KOPT-K1 (cell line): ENCODE measurements around the gene SLC9A9.

Experiments used
- H3K27ac ChIP-seq: fragments of 200-600 bp; sonication (generic); 2 replicates; pipeline ENCODE4 v1.5.1; 2016; ENCODE audit warnings: antibody characterized with exemption, mild to moderate bottlenecking, low read depth, low read length; ENCODE audit not compliant: poor library complexity, severe bottlenecking
- H3K36me3 ChIP-seq: fragments of 200-600 bp; sonication (generic); 2 replicates; pipeline ENCODE4 v1.5.1; 2017; ENCODE audit warnings: antibody characterized with exemption, mild to moderate bottlenecking, low read length, moderate library complexity; ENCODE audit not compliant: insufficient read depth
- H3K9me3 ChIP-seq: fragments of 200-600 bp; sonication (generic); 2 replicates; pipeline ENCODE4 v1.5.1; 2017; ENCODE audit warnings: antibody characterized with exemption, low read length, mild to moderate bottlenecking; ENCODE audit not compliant: insufficient read depth, poor library complexity, severe bottlenecking

SLC9A9 gene

GRCh38 chr3:143552851-143553250 lies 295.4 kb downstream of the SLC9A9 start:
- Histone ChIP-seq H3K9me3 (peaks cover 17% of the 10 kb centered on the region), H3K36me3 (no peaks in the 10 kb centered on the region), H3K27ac (no peak overlapping the region)

- H3K9me3 ChIP-seq: peaks cover 8% of the 10 kb centered on the region
- H3K27ac ChIP-seq: no peak overlapping the region
- no peaks in the 10 kb centered on the region for H3K36me3 ChIP-seq
Measured at GRCh38 chr3:143551761-143552160, 296.5 kb downstream of the SLC9A9 start.

DNA sequence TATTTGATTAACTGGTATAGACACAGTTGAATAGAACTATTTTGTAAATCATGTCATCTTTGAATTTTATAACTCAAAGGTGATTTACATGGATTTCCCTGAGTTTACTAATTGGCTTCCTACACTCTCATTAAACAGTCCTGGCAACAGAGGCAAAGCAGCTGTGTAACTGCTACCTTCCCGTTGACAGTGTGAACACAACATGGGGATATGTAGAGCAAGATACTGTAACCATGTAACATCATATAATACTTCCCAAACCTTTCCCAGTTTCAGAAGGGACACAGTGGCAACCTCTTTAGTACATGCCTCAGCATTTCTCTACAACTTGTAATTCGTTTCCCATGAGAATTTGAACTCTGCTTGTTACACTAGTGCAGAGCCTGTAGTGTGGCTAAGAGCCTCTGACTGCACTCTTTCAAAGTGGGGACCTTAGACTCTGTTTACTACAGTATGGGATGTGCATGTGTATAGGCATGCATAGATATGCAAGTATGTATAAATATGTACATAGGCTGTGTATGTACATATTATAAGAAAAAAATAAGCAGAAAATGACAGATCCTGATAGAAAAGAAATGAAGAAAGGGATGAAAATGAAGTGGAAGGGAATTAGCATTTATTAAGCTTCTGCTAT lies 299.3 kb downstream of the SLC9A9 start:
- H3K27ac ChIP-seq: no peak overlapping the region
- H3K9me3 ChIP-seq: no peaks in the 10 kb centered on the region
- no peaks in the 10 kb centered on the region for H3K36me3 ChIP-seq

GRCh38 chr3:143548393-143548792 lies 299.9 kb downstream of the SLC9A9 start:
- no peaks in the 10 kb centered on the region for H3K9me3 ChIP-seq
- H3K27ac ChIP-seq: no peak overlapping the region
- H3K36me3 ChIP-seq: no peaks in the 10 kb centered on the region

DNA sequence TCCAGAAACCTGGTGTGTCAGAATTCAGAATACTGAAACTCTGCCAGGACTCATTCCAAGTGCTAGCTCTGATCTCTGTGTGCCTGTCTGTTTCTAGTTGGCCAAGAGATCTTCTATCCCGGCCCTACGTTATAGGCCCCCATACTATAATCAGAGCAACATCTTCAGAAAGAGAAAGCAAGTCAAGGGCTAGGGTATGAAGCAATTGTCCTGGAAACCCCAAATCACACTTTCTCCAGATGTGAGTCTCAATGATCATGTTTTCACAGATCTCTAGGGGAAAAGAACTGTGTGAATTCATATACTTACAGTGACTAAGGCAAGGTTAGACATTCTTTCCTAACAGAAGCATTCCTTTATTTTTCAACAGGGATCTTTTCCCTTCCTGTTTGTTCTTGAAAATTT lies 309.7 kb downstream of the SLC9A9 start:
- Histone ChIP-seq H3K9me3 (no peaks in the 10 kb centered on the region), H3K27ac (no peak overlapping the region), H3K36me3 (no peaks in the 10 kb centered on the region)

DNA sequence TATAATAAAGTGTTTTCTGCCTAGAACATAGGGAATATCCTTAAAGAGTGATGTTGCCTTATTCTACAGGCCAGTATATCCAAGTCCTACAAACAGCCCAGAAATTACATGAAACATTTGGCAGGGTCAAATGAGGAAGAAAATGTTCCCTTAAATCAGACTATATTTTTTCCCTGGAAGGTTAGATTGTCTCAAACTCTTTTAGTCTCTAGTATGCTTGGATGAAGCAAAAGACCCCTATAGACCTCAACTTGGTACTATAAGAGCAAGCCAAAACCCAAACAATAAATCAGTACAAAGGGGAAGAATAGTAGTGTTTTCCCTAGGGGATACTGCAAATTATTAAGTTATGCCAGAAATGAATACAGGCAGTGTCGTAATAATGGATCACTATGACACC lies 310.2 kb downstream of the SLC9A9 start:
- no peaks in the 10 kb centered on the region for H3K9me3 ChIP-seq
- no peak overlapping the region for H3K27ac ChIP-seq
- H3K36me3 ChIP-seq: no peaks in the 10 kb centered on the region

GRCh38 chr3:143536817-143537535 lies 311.3 kb downstream of the SLC9A9 start:
- H3K36me3 ChIP-seq: no peaks in the 10 kb centered on the region
- no peaks in the 10 kb centered on the region for H3K9me3 ChIP-seq
- no peak overlapping the region for H3K27ac ChIP-seq

- H3K36me3 ChIP-seq: no peaks in the 10 kb centered on the region
- H3K27ac ChIP-seq: no peak overlapping the region
- no peaks in the 10 kb centered on the region for H3K9me3 ChIP-seq
Measured at GRCh38 chr3:143535994-143536784, 312.1 kb downstream of the SLC9A9 start.

- Histone ChIP-seq H3K36me3 (no peaks in the 10 kb centered on the region), H3K9me3 (no peaks in the 10 kb centered on the region), H3K27ac (no peak overlapping the region)
Measured at GRCh38 chr3:143533391-143533790, 314.9 kb downstream of the SLC9A9 start.

GRCh38 chr3:143532091-143532490 lies 316.2 kb downstream of the SLC9A9 start:
- Histone ChIP-seq H3K9me3 (no peaks in the 10 kb centered on the region), H3K36me3 (no peaks in the 10 kb centered on the region), H3K27ac (no peak overlapping the region)

DNA sequence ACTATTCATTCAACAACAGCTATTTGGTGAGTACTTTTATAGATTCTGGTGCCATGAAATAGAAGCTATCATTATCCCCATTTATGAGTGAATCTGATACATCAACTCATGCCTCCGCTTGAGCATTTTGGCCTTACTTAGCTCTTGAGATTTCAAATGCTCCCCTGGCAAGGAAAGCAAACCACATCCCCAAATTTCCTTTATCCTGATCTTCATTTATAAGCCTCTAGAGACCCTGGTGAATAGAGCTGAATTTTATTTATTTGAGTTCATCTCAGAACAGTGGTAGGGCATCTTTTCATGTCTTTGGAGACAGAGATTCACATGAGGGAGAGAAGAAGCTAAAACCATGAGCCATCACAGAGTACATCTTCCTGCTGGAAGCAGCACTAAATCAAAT lies 317.2 kb downstream of the SLC9A9 start:
- Histone ChIP-seq H3K9me3 (no peaks in the 10 kb centered on the region), H3K27ac (no peak overlapping the region), H3K36me3 (no peaks in the 10 kb centered on the region)

DNA sequence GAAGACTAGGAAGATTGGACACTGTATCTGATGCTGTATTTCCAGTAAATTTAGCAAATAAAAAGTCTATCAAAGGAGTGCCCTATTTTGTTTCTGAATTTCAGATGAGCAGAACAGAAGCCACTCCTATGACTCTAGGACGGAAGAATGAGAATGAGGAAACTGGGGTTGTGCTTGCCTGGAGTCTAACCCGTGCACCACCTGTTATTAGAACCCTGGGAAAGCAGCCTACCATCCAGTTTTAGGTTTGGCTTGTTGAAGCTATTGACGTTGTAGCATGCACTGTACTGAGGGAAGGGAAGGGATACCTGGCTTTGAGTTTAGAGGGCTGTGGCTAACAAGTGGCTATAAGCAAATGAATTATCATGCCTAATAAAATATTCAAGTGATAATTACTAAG lies 318.5 kb downstream of the SLC9A9 start:
- H3K27ac ChIP-seq: no peak overlapping the region

GRCh38 chr3:143529018-143529478 lies 319.2 kb downstream of the SLC9A9 start:
- Histone ChIP-seq H3K9me3 (no peaks in the 10 kb centered on the region), H3K27ac (no peak overlapping the region), H3K36me3 (no peaks in the 10 kb centered on the region)

More for the DNA sequence above, 318.5 kb downstream of the SLC9A9 start:
- no peaks in the 10 kb centered on the region for H3K36me3 ChIP-seq
- H3K9me3 ChIP-seq: no peaks in the 10 kb centered on the region

DNA sequence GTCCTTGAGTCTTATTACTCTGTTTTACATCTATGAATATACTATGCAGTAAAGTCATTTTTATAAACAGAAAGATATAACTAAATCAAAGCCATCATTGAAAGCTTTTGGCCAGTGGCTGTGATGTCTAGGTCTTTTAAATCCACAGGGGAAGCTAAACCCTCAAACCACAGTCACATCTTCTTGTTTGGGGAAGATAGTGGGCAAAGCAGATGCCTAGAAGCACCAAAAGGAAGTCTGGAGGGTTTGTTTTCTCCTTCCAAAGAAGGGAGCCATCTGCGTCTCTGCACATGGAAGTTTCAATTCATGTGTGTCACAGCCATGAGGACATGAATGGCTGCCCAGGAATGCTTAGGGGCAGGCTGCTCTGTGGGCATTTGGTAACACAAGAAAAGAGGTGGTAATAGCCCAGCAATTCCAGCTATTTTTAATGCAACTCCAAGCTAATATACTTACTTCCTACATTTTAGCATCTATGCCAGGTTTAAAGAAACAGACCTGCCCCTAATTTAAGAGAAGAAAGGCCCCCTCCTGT lies 322.2 kb downstream of the SLC9A9 start:
- Histone ChIP-seq H3K9me3 (no peaks in the 10 kb centered on the region), H3K27ac (no peak overlapping the region), H3K36me3 (no peaks in the 10 kb centered on the region)

DNA sequence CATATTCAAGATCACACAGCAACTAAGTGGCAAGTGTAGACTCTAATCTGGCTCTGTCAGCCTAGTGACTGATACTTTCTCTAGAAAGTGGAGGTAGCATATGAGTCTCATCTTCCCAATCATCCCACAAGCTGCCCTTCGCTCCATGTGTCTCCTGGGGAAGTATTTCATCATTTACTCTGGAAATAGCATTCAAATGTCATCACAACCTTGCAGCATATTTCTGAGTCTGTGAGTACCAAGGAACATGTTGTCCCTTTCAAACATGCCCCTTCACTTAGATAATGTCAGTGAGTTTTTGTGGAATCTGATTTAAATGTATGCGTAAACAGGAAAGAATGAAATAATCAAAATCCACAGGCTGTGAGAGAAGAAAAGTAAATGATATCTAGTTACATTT lies 322.9 kb downstream of the SLC9A9 start:
- H3K9me3 ChIP-seq: no peaks in the 10 kb centered on the region
- no peak overlapping the region for H3K27ac ChIP-seq
- no peaks in the 10 kb centered on the region for H3K36me3 ChIP-seq
